ES-I3 (cell line): ENCODE results near the gene ZNF260.

ENCODE experiments used
- H3K36me3 ChIP-seq: 2 replicates; pipeline ENCODE4 v1.6.1; 2013; ENCODE audit warnings: mild to moderate bottlenecking, low read length, control low read depth, moderate library complexity; ENCODE audit not compliant: insufficient read depth
- H3K4me1 ChIP-seq: 2 replicates; pipeline ENCODE4 v1.6.1; 2013; ENCODE audit warnings: mild to moderate bottlenecking, control low read depth, low read length; ENCODE audit not compliant: insufficient read depth
- H3K9ac ChIP-seq: 2 replicates; pipeline ENCODE4 v1.6.1; 2013; ENCODE audit warnings: low read depth, mild to moderate bottlenecking, low read length, moderate library complexity
- H3K9me3 ChIP-seq: 2 replicates; pipeline ENCODE4 v1.6.1; 2013; ENCODE audit warnings: mild to moderate bottlenecking, low read length, moderate library complexity; ENCODE audit not compliant: control insufficient read depth, insufficient read depth

Gene ZNF260

DNA sequence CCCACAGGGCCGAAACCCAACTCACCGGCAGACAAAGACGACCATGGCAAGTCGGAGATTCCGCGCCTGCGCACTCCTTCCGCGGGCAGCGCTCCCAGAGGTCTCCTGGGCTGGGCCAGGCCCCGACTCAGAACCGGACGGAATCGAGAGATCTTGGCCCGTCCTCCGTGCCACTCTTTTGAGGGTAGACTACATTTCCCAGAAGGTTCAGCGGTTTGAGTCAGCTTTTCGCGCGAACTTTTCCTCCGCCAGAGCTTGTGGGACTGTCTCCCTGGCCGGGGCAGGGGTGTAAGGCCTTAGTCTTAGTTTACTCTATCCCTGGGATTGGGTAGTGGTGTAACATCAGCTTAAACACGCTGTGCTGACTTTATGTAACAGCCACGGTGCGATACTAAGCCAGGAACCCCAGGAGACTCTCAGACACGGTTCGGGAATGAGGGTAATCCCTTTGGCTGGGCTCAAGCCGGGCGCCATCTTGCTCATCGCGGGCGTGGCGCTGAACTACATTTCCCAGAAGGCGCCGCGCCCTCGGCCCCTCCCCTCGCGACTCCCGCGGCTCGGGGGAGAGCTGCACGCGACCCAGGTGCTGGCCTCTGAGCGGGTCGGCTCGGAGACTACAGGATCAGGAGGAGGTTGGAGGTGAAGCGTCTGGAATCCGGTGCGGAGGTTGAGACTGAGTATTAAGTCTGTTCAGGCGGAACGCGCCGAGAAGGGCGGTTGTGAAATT lies at the start of gene ZNF260:
ZNF260 (minus strand) TSS at position 78 of the 727 bp plus-strand sequence. CDS start 13,033 bp downstream, outside the sequence.
- peaks cover 8% of the 10 kb centered on the region for H3K9me3 ChIP-seq
- peaks cover 8% of the 10 kb centered on the region for H3K36me3 ChIP-seq
- H3K9ac ChIP-seq, result peak within 1 kb of the TSS; percentile 84
- H3K4me1 ChIP-seq, result no peaks in the 10 kb centered on the region

DNA sequence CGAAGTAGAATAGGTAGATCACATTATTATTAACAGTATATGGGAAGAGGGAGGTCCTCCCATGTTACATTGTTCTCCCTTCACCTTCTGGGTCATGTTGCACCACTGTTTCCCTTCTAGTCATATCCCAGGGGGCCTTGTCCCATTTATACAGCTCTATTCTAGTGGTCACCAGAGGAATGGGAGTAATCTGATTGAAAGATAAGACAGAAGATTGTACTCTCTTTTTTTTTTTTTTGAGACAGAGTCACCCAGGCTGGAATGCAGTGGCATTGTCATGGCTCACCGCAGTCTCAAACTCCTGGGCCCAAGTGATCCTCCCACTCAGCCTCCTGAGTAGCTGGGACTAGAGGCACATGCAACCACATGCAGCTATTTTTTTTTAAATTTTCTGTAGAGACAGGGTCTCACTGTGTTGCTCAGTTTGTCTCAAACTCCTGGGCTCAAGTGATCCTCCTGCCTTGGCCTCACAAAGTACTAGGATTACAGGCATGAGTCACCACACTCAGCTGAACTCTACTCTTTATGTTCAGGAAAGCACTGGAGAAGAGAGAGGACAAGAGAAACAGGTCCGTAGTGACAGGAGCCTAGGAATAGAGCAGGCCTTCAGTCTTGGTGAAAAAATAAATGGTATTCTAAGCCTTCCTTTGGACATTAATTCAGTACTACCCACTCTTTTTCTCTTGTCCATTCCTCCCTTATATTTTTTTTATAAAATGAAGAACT lies 49.4 kb upstream of the ZNF260 start:
- Histone ChIP-seq H3K9ac (no peak overlapping the region), H3K4me1 (no peaks in the 10 kb centered on the region), H3K9me3 (peaks cover 2% of the 10 kb centered on the region; the same call in 1 of the 2 replicates), H3K36me3 (peaks cover 15% of the 10 kb centered on the region)

DNA sequence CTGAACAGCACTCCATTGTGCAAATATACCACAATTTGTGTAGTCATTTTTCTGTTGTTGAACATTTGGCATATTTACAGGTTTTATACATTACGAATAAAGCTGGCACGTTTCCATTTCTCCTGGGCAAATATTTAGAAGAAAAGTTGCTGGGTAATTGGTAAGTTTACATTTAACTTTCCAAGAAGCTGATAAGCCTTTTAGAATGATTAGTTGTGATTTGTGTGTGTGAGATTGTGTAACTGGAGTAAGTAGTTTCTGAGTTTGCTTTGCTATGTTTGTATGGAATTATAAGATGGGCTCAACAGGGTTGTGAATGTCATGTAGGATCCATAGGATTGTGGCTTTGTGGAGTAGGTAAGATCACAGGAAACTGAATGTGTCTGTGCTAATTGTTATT lies 46.7 kb upstream of the ZNF260 start:
- Histone ChIP-seq H3K4me1 (no peaks in the 10 kb centered on the region), H3K9me3 (no peaks in the 10 kb centered on the region), H3K36me3 (peaks cover 11% of the 10 kb centered on the region), H3K9ac (peak overlapping the region; percentile 88)

DNA sequence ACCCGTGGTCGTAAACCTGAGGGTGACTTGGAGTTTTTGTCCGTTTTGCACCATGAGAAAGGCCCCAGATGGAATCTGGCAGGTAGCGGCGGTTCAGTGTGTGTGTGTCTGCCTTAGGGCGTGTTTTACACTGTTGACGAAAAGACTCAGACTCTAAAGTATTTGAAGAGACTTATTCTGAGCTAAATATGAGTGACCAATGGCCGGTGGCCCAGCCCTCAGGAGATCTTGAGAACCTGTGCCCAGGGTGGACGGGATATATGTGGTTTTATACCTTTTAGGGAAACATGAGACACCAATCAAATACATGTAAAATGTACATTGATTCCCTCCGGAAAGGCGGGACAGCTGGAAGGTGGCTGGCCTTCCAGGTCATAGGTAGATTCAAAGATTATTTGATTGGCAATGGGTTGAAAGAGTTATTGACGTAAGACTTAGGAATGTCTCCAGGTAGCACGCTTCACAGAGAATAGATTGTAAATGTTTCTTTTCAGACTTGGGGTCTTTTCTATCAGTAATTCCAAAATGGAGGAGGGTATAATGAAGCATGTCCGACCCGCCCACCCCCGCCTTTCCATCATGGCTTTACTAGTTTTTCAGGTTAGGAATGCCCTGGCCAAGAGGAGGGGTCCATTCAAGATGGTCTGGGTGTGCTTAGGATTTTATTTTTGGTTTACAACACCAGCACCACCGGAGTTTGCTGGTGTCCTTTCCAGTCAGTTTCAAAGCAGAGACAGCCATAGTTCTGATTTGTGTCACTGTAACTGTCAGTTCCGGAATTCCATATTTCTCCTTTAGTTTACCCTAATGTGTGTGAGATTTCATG lies 46.0 kb upstream of the ZNF260 start:
- Histone ChIP-seq H3K36me3 (peaks cover 10% of the 10 kb centered on the region), H3K9me3 (no peaks in the 10 kb centered on the region), H3K9ac (peak overlapping the region; percentile 88), H3K4me1 (no peaks in the 10 kb centered on the region)

DNA sequence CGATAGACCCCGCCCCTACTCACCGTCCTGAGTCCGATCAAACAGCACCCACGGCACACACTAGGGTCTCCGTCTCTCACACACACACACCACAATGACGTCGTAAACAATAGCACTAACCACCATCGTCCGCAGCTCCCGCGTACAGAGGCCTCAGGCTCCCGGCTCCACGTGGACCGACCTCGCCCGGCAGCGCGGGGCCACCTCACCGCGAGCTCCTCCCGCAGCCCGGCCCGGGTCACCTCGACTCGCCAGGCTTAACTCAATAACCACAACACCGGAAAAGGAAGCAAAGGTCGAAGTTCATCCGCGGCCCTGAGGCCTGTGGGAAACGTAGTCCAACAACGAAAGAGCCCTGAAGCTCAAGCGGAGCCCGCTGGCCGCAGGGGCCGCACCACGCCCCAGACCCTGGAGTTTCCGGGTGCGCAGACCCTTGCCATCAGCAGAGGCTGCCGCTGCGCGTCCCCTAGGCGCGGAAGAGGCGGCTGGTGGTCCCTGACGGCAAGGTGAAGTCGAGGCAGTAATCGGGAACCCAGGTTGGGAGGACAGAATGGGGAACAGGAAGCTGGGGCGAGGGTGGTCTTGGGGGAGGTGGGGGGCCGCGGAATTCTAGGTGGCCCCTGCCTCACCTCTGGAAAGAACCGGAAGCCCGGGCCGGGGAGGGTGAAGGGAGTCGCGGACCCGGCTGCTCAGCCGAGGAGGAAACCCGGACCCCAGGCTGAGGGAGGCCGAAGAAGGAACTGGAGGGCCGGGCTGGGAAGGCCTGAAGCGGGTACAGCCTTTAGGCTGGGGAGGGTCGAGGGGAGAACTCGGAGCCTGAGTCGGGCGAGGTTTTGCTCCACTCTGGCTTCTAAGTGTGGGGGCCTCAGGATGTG lies 45.2 kb upstream of the ZNF260 start, which contains the start of gene ZNF529:
ZNF529 (minus strand) TSS at position 273 of the 875 bp plus-strand sequence. CDS start 946 bp downstream, outside the sequence.
- Histone ChIP-seq H3K36me3 (peaks cover 11% of the 10 kb centered on the region), H3K9ac (peak within 1 kb of the TSS; percentile 88), H3K9me3 (no peaks in the 10 kb centered on the region), H3K4me1 (no peaks in the 10 kb centered on the region)

DNA sequence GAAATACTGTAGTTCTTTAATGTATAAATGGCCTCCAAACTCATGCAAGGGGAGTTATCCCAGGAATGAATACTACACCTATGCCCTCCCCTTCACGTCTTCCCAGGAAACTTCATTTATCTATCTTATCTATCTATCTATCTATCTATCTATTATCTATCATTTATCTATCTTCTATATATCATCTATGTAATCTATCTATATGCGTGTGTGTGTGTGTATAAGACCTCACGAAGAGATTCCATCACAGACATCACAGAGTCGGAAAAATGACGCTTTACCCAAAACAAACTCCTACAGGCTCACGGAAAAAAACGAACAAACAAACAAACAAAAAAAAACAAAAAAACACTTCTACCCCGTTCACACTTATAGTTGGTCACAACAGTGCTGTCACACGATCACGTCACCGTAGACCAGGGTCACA lies 44.5 kb upstream of the ZNF260 start:
- Histone ChIP-seq H3K9ac (peak overlapping the region; percentile 88), H3K4me1 (no peaks in the 10 kb centered on the region), H3K9me3 (no peaks in the 10 kb centered on the region), H3K36me3 (peaks cover 9% of the 10 kb centered on the region)

DNA sequence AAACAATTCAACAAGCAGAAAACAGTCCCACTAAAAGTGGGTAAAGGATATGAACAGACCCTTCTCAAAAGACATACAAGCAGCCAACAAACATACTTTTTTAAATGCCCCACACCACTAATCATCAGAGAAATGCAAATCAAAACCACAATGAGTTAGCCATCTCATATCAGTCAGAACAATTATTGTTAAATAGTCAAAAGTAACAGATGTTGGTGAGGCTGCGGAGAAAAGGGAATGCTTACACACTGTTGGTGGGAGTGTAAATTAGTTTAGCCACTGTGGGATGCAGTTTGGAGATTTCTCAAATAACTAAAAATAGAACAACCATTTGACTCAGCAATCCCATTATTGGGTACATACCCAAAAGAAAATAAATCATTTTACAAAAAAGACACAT lies 36.3 kb upstream of the ZNF260 start:
- H3K9ac ChIP-seq, result no peak overlapping the region
- H3K9me3 ChIP-seq, result peaks cover 3% of the 10 kb centered on the region
- H3K36me3 ChIP-seq, result peaks cover 3% of the 10 kb centered on the region; the same call in 1 of the 2 replicates
- H3K4me1 ChIP-seq, result no peaks in the 10 kb centered on the region

DNA sequence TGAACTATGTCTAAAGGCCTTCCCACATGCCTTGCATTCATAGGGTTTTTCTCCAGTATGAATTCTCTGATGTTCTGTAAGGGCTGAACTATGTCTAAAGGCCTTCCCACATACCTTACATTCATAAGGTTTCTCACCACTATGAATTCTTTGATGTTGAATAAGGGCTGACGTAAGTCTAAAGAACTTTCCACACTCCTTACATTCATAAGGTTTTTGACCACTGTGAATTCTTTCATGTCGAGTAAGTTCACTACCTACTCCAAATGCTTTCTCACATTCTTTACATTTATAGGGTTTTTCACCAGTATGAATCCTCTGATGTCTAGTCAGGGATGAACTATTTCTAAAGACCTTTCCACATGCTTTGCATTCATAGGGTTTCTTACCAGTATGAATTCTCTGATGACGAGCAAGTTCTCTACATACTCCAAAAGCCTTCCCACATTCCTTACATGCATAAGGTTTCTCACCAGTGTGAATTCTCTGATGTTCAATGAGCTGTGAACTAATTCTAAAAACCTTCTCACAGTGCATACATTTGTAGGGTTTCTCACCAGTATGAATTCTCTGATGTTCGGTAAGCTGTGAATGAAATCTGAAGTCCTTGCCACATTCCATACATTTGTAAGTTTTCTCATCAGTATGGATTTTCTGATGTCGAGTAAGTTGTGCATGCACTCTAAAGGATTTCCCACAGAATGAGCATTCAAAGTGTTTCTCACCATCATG lies 19.1 kb upstream of the ZNF260 start:
- Histone ChIP-seq H3K4me1 (no peaks in the 10 kb centered on the region), H3K9me3 (peaks cover 49% of the 10 kb centered on the region), H3K36me3 (peaks cover 4% of the 10 kb centered on the region), H3K9ac (no peak overlapping the region)

DNA sequence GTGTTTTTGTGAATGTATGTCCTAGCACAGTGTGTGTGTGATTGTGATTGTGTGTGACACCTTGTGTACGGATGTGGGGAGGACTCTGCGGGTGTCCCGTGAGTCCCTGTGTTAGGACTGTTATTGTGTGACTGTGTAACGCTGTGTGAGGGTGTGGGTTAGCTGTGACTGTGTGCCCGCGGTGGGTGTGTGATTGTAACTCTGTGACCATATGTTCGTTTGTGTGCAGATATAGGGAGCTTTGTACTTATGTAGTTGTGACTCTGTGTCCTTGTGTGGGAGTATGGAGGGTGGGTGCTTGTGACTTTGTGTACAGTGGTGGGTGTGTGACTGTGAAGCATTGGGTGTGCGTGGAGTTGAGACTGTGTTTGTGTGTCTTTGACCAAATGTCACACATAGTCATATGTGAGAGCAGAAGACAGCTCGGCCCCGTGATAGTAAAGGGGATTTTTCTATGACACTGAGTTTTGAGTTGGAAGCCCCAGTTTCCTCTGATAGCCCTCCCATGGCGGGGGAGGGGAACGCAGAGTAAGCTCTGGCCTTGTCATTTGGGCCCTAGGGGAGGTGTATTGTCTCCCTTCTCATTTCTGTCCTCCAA lies 949 bp upstream of the ZNF260 start:
- H3K9ac ChIP-seq, result peak overlapping the region; percentile 84
- peaks cover 12% of the 10 kb centered on the region for H3K9me3 ChIP-seq
- H3K36me3 ChIP-seq, result peaks cover 8% of the 10 kb centered on the region
- H3K4me1 ChIP-seq, result no peaks in the 10 kb centered on the region

DNA sequence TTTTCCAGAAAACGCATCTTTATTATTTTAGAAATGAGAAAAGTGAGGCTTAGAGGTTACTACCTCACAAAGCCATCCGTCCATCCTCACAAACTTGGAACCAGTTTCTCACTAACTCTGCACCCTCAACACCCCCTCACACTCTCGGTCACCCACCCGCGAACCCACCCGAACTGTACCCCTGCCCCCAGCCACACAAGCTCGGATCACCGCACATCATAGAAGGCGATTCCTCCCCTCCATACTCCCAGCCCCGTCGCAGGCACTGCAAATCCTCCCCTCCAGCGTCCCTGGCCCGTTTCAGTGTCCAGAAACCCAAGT lies 238 bp downstream of the ZNF260 start:
- Histone ChIP-seq H3K36me3 (peaks cover 11% of the 10 kb centered on the region), H3K4me1 (no peaks in the 10 kb centered on the region), H3K9me3 (peaks cover 12% of the 10 kb centered on the region), H3K9ac (peak overlapping the region; percentile 84)

DNA sequence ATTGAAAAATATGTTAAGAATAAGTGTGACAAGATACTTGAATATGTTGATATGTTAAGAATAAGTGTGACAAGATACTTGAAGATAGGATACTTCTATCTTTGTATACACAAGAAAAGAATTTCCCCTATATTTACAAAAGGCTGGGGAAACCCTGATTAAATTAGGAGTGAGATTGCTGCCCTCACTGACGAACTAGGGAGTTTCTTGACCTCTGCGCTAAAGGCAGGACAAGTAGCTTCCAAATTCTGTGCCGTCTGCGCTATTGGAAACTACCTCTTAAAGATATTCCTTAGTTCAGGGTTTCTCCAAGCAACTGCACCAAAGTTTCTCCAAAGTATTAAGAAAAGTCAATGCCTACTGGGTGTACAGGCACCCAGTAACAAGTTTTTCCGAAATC lies 730 bp downstream of the ZNF260 start:
- peaks cover 12% of the 10 kb centered on the region for H3K9me3 ChIP-seq
- peak overlapping the region; percentile 84 for H3K9ac ChIP-seq
- H3K4me1 ChIP-seq, result no peaks in the 10 kb centered on the region
- H3K36me3 ChIP-seq, result peaks cover 11% of the 10 kb centered on the region

DNA sequence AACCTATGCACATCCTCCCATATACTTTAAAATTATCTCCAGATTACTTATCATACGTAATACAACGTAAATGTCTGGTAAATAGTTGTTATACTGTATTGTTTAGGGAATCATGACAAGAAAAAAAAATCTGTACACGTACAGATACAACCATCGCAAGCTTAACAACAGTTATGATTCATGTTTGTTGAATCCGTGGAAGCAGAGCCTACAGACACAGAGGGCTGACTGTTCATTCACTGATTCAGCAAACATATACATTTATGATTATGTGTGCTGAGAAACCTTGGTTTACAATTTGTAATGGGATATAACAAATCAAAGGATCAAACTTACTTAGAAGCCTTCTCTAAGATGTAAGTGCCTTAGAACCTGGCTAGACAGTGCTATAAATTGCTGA lies 1.5 kb downstream of the ZNF260 start:
- peaks cover 11% of the 10 kb centered on the region for H3K36me3 ChIP-seq
- no peak overlapping the region for H3K9ac ChIP-seq
- no peaks in the 10 kb centered on the region for H3K4me1 ChIP-seq
- peaks cover 12% of the 10 kb centered on the region for H3K9me3 ChIP-seq

DNA sequence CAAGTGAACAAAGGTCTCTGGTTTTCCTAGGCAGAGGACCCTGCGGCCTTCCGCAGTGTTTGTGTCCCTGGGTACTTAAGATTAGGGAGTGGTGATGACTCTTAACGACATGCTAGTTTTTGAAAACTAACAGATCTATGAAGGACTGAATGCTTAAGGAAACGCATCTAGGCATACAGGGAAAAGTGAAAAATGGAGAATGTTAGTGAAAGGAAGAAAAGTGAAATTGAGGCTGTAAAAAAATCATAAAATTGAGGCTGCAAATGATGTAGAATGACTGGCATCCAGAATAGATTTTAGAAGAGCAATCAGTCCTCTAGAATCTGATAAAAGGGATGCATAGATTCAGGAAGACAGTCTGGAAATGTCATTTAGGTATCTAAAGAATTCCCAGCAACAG lies 3.5 kb downstream of the ZNF260 start:
- Histone ChIP-seq H3K9ac (no peak overlapping the region), H3K4me1 (no peaks in the 10 kb centered on the region), H3K36me3 (peaks cover 13% of the 10 kb centered on the region), H3K9me3 (peaks cover 12% of the 10 kb centered on the region)
